GM23248 (cell line): Measurements from ENCODE around the gene XXYLT1.

Experiments
- EZH2 ChIP-seq: fragments of 200-600 bp; sonication (generic); IDR thresholded peaks from 2 replicates; pipeline ENCODE4 v1.6.1; 2018; ENCODE audit warnings: antibody characterized with exemption, mild to moderate bottlenecking; ENCODE audit not compliant: insufficient read depth, poor library complexity, severe bottlenecking
- EZH2phosphoT487 ChIP-seq: fragments of 200-600 bp; sonication (generic); IDR thresholded peaks from 2 replicates; pipeline ENCODE4 v1.6.1; 2018; ENCODE audit warnings: antibody characterized with exemption, moderate library complexity, mild to moderate bottlenecking, low read depth; ENCODE audit not compliant: insufficient read depth

GRCh38 chr3:195031574-195032003 lies 239.4 kb downstream of the XXYLT1 start:
- TF ChIP-seq EZH2 (no peak), EZH2phosphoT487 (no peak)
